ENCODE data around the gene NBL1. TPM values are rescaled to one million over a fixed set of nuclear protein-coding genes. Genes with fewer than 3 reads are reported as not detected.

NBL1 gene
- total and polyA plus RNA-seq, 4 donors = 0.72 to 4.4 (median 1.7) TPM

GRCh38 chr1:19678493-19678892, 34.4 kb downstream of the NBL1 start:
- no peak overlapping the region for H3K27ac ChIP-seq (ENCODE audit: low read depth in 1 of 2, low read length in 2 of 2)
- H3K27me3 ChIP-seq (ENCODE audit: control insufficient read depth in 4 of 4, insufficient read depth in 4 of 4, low read length in 3 of 4) = peaks cover 0 to 2% (median 0%) of the 10 kb centered on the region in 4 donors
- peaks cover 0 to 4% (median under 1%) of the 10 kb centered on the region in 4 donors for H3K36me3 ChIP-seq (ENCODE audit: control insufficient read depth in 4 of 4, insufficient read depth in 3 of 4, low read depth in 1 of 4, low read length in 3 of 4)
- H3K9me3 ChIP-seq (ENCODE audit: control insufficient read depth in 4 of 4, low read length in 3 of 4) = no peaks in the 10 kb centered on the region
- no peak for DNase-seq (ENCODE audit: low spot score)
- 75% methylated on average over 11 of the region's 11 CpGs for WGBS
- H3K4me1 ChIP-seq (ENCODE audit: control insufficient read depth in 4 of 4, insufficient read depth in 4 of 4, low read length in 3 of 4) = no peaks in the 10 kb centered on the region
- no peak overlapping the region for H3K9ac ChIP-seq (ENCODE audit: low read depth in 1 of 2, low read length in 2 of 2)
- TF ChIP-seq SP1 (IDR thresholded peaks at IDR 0.05) (no peak), GABPA (IDR thresholded peaks at IDR 0.05 in 1 of 2, conservative IDR thresholded peaks at IDR 0.05 in 1 of 2) (no peak), YY1 (IDR thresholded peaks at IDR 0.05) (no peak), CTCF (IDR thresholded peaks at IDR 0.05; ENCODE audit: low read depth, low read length, missing input control) (no peak), FOXA2 (IDR thresholded peaks at IDR 0.05) (no peak), ATF3 (IDR thresholded peaks at IDR 0.05) (no peak), JUND (IDR thresholded peaks at IDR 0.05) (no peak), HNF4A (conservative IDR thresholded peaks at IDR 0.05) (no peak), HNF4G (IDR thresholded peaks at IDR 0.05) (no peak), FOXA1 (IDR thresholded peaks at IDR 0.05) (no peak), RAD21 (IDR thresholded peaks at IDR 0.05) (no peak), RXRA (IDR thresholded peaks at IDR 0.05) (no peak), ZBTB33 (IDR thresholded peaks at IDR 0.05) (no peak), EGR1 (IDR thresholded peaks at IDR 0.05; ENCODE audit: low read depth in 2 of 2) (no peak), REST (IDR thresholded peaks at IDR 0.05) (no peak), TAF1 (conservative IDR thresholded peaks at IDR 0.05) (no peak), NR2F2 (IDR thresholded peaks at IDR 0.05) (no peak), MAX (IDR thresholded peaks at IDR 0.05) (no peak)
- no peak overlapping the region for H3K4me3 ChIP-seq (ENCODE audit: low read depth in 1 of 3, low read length in 3 of 3)
